22Rv1 (cell line): ENCODE data around the gene FTCD.

Source experiments
- H3K27ac ChIP-seq: fragments of 450-650 bp; 2 replicates; pipeline ENCODE4 v1.5.1; 2017
- CTCF ChIP-seq: fragments of 450-650 bp; IDR thresholded peaks from 2 replicates; pipeline ENCODE4 v1.5.1; 2017; ENCODE audit warnings: mild to moderate bottlenecking
- ZFX ChIP-seq: fragments of 450-650 bp; IDR thresholded peaks from 2 replicates; pipeline ENCODE4 v1.6.1; 2017; ENCODE audit warnings: antibody characterized with exemption, borderline replicate concordance

Gene FTCD

GRCh38 chr21:46189959-46190490 is 34.6 kb upstream of the FTCD start:
- TF ChIP-seq CTCF (no peak), ZFX (no peak)

GRCh38 chr21:46189213-46189958 is 34.0 kb upstream of the FTCD start:
- peak overlapping the region; percentile 69 for H3K27ac ChIP-seq
- no peak for TF ChIP-seq CTCF
- no peak for TF ChIP-seq ZFX

More at GRCh38 chr21:46189959-46190490, 34.6 kb upstream of the FTCD start:
- H3K27ac ChIP-seq, result peak overlapping the region; percentile 69; the same call in 1 of the 2 replicates

GRCh38 chr21:46188226-46189212 is 33.1 kb upstream of the FTCD start:
- peak overlapping the region; percentile 69 for H3K27ac ChIP-seq

DNA sequence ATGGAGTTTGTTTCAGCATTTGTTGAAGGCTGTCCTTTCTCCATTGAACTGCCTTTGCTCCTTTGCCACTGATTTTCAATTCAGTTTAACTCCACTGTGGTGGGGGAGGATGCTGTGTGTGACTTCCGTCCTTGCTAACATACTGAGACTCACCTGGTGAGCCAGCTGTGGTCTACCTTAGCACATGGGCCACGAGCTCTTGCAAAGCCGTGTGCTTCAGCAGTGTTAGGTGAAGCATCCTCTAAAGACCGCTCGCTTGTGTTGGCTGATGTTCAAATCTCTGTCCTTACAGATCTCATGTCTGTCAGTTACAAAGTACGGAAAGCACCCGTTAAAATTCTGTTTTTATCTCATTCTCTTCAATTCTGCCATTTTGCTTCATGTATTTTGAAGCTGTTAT is 32.4 kb upstream of the FTCD start:
- H3K27ac ChIP-seq, result peak overlapping the region; percentile 69
- TF ChIP-seq ZFX (no peak), CTCF (no peak)

More at GRCh38 chr21:46188226-46189212, 33.1 kb upstream of the FTCD start:
- no peak for TF ChIP-seq ZFX
- TF ChIP-seq CTCF, result no peak

- TF ChIP-seq CTCF, result no peak
- no peak for TF ChIP-seq ZFX
- H3K27ac ChIP-seq, result peak overlapping the region; percentile 69; the same call in 1 of the 2 replicates
Observed at GRCh38 chr21:46187261-46187660, 31.9 kb upstream of the FTCD start.

DNA sequence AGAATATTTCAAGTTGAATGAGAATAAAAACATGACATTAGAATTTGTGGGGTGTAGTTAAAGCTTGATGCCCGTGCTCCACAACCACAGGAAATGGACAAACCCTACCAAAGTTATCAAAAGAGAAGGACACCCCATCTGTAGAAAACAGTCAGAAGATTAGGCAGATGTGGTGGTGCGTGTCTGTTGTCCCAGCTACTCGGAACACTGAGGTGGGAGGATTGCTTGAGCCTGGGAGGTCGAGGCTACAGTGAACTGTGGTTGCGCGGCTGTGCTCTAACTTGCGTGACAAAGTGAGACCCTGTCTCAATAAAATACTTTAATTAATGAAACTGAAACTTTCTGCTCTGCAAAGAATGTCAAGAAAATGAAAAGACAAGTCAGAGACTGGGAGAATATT is 30.3 kb upstream of the FTCD start:
- TF ChIP-seq ZFX (no peak), CTCF (no peak)

More for the DNA sequence above, 30.3 kb upstream of the FTCD start:
- H3K27ac ChIP-seq, result peak overlapping the region; percentile 49
